ENCODE data around the gene HS3ST3A1.

GRCh38 chr17:13491491-13491890 is 110.2 kb downstream of the HS3ST3A1 start:
- no peak for TF ChIP-seq POLR2AphosphoS5 (IDR thresholded peaks at IDR 0.05; ENCODE audit: low read depth, low read length)
- no peak for TF ChIP-seq POLR2A (IDR thresholded peaks at IDR 0.05; ENCODE audit: low read depth, low read length)
- no peak for TF ChIP-seq TAF1 (IDR thresholded peaks at IDR 0.05; ENCODE audit: borderline replicate concordance, low read depth, low read length)
